Activated CD4-positive, alpha-beta T cell treated with anti-CD3 and anti-CD28 coated beads, Interleukin-10, Interleukin-2, amounts not matched to agents 100 ng/mL and 50 ng/mL, durations not matched to agents 16 hours and 8 hours (primary cell): ENCODE data around the gene BFSP1.
A peak's percentile ranks its signal among the peaks of the same experiment; 100 is the strongest.

Source experiments
- DNase-seq: peaks from one replicate; pipeline ENCODE4 v3.0.0-alpha.2; 2020

The BFSP1 gene

GRCh38 chr20:17518339-17519052 is 12.7 kb downstream of the BFSP1 start:
- no peak for DNase-seq

DNA sequence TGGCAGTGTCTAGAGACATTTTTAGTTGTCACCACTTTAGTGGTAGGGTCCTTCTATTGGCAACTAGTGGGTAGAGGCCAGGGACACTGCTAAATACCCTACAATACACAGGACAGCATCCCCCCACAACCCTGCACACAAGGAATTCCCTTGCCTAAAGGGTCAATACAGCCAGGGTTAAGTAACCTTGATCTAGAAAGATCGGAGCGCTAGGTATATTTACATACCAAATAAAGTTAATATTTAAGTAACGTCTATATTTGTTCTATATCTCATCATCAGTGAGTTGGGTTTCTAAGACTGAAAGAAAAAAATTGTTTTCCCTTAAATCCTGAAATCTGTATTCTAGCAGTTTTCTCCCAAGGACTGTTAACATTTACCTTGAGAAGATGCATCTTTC is 16.1 kb downstream of the BFSP1 start:
- DNase-seq = no peak

- no peak for DNase-seq
These were observed 17.2 kb downstream of the BFSP1 start for GRCh38 chr20:17513939-17514338.

DNA sequence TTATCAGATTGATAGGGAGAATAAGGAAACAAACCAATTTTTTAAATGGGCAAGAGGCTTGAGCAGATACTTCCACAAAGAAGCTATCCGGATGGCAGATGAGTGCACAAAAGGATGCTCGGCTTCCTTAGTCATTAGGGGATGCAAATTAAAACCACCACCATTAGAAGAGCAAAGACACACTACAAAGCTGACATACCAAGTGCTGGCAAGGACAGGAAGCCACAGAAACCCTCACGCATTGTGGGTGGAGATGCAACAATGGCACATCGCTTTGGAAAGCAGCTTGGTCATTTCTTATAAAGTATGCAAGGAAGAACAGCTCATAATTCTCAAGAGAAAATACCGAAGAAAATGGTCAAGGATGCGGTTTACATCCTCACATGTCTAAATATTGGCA is 19.8 kb downstream of the BFSP1 start:
- peak; percentile 40 for DNase-seq

DNA sequence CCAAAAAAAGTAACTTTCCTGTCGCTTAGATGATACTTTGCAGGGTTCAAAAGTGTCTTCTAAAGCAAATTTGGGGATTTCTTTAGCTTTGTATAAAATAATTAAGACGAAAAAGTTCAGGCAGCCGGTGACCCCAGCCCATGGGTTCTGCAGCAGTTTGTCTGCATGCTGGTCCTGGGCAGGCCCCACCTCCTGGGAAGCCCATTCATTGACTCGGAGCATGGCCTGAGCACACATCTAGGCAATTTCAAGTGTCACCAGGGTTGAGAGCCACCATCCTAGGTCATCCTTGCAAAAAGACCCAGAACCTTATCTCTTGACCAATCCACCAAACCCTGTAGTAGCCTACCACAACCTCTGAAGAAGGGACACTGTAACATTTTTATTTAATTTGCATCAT is 20.6 kb downstream of the BFSP1 start:
- DNase-seq = no peak

- no peak for DNase-seq
These were observed 22.4 kb downstream of the BFSP1 start for GRCh38 chr20:17508756-17509155.

- no peak for DNase-seq
These were observed 23.6 kb downstream of the BFSP1 start for GRCh38 chr20:17507531-17507930.

GRCh38 chr20:17507032-17507431 is 24.1 kb downstream of the BFSP1 start:
- peak; percentile 24 for DNase-seq

DNA sequence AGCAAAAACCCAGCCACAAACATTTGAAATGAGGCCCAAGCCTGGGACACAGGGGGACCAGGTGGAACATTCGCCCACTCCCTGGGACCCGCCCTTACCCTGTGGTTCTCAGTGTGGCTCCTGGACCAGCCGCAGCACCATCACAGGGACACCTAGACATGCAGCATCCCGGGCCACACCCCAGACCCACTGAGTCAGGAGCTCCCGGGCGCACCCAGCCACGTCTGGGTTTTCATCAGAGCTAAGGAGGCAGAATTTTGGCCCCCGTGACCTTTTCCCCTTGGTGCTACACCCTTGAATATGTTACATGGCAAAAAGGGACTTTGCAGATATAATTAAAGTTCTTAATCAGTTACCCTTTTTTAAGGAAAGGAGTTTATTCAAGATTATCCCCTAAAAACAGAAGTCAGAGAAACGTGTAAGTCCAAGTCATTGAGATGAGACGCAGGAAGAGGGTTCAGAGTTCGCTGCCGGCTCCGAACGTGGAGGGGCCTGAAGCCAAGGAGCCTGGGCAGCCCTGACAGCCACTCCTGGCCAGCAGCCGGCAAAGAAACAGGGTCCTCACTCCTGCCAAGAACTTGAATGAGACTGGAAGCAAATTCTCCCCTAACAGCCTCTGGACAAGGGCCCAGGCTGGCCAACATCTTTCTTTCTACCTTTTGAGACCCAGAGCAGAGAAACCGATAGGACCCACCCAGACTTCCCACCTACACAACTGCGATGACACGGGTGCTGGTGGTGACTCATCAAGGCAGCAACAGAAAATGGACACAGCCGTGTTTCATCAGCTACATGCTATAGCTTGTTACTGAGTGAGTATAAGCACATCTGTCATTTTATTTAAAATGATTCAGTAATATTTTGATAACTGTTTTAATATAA is 25.3 kb downstream of the BFSP1 start:
- DNase-seq = peak; percentile 49

GRCh38 chr20:17504898-17505635 is 26.1 kb downstream of the BFSP1 start:
- DNase-seq = peak; percentile 76

DNA sequence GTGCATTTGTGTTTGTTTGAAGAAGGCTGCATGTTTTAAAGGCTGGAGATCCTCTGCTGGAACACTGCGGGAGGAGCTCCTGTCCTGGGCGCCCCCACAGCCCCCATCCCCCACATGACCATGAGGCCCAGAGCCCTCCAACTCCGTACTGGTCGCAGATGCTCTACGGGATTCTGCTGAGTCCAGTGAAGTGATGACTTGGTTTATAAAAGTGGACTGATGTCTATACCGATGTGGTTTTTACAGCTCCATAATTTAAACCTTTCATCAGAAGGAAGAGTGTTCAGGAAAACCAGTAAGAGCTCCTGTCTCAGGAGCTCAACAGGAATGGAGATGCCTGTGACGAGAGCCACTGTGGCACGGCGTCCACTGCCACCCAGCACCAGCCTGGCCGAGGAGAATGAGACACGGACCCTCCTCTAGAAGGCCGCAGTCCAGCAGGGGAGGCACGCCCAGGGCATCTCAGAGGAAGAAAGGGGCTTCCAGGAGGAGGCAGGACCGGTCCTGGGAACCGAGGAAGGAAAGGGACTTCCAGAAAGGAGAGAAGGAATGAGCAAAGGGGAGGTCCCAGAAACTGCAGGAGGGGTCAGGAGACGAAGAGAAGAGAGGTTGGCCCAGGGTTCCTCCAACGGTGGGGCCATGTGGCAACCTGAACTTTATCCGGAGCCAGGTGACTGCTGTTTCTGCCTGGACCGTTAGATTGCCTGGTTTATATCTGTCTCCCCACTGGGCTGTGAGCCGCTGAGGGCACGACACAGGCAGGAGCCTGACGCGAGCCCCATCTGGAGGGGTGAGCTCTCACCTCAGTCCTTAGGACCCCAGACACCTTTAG is 26.9 kb downstream of the BFSP1 start:
- no peak for DNase-seq

- no peak for DNase-seq
These were observed 27.7 kb downstream of the BFSP1 start for GRCh38 chr20:17503301-17504065.

DNA sequence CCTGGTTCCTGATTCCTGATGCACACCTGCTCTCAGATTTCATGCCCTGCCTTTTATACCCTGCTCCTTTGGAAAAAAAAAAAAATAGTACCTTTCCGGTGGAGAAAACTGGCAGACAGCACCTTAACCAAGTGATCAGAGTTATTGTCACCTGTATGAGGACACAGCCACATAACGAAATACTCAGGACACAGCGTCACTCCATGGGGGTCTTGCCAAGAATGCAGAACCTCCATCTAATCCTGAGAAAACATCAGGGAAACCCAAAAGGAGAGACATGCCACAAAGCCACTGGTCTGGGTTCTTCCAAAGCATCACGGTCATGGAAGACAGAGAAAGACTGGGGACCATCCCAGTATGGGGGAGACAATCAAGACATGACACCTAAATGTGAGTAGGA is 29.1 kb downstream of the BFSP1 start:
- DNase-seq = no peak

GRCh38 chr20:17501701-17502100 is 29.5 kb downstream of the BFSP1 start:
- DNase-seq = no peak

- DNase-seq = no peak
These were observed 30.4 kb downstream of the BFSP1 start for GRCh38 chr20:17500826-17501225.

GRCh38 chr20:17500271-17500670 is 30.9 kb downstream of the BFSP1 start:
- DNase-seq = no peak

GRCh38 chr20:17499041-17499440 is 32.1 kb downstream of the BFSP1 start:
- no peak for DNase-seq

GRCh38 chr20:17498641-17499040 is 32.5 kb downstream of the BFSP1 start:
- no peak for DNase-seq

DNA sequence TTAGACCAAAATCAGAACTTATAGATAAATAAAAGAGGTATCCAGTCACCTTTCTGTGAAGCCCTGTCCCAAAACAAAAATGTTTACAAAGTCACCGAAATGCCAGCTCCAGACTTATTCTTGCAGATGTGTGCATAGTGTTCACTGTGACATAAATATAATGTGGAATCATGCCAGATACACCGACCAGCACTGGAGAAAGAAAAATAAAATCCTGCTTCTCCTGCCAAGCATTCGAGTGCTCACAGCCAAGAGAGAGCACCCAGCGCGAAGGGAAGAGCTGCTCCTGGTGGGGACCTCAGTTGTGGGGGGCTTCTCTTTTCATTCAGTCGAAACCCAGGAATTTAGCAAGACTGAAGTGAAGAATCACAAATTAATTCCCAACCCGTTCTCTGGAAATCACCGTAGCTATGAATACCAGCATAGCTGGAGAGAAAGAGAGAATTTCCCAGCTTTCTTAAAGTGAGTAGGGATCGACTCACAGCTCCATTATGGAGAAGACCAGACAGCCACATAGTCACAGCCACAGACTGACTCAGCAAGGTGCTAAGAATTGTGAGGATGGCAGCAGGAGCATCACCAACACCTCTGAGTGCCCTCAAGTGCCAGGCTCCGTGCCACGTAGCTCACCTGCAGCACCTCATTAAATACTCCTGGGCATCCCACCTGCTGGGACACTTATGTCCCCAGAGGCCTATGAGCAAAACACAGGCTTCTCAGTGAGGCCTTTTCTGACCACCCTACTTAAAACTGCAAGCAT is 33.2 kb downstream of the BFSP1 start:
- no peak for DNase-seq

DNA sequence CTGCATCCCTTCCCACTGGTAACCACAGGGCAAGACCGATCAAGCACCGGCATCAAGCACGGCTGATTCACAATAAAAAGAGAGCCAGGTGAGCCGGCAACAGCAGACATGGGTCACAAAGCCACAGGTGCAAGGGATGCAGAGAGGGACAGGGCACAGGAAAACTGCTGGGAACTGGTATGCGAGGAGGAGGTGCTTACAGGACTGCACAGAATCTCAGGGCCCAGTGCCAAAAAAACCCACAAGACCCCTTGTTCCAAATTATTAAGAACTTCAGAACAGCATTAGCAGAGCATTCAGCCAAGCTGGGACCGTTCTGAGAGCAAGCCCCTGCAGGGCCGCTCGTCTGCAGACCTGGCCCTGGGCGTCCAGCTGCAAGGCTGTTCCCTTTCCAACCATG is 35.4 kb downstream of the BFSP1 start:
- no peak for DNase-seq

DNA sequence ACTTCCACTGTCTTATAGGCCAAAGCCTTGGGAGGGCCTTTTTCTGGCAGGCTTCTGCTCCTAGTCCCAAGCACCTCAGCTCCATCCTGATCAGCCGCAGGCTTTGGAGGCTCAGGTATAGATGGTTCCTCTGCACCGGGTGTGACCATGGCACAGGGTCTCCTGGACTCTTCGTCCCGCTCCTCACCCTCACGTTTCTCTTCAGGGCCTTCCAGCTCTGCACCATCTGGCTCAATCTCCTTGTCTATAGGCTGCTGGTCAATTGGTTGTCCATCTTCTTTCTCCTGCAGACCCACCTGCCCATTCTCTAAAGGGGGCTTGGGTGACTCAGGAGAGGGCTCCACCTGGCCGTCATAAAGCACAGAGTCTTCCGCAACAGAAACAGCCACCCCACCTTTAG is 37.0 kb downstream of the BFSP1 start:
- DNase-seq = no peak
